Measurements from ENCODE around the gene SLC44A4. TPM values are rescaled to one million over a fixed set of nuclear protein-coding genes. Genes with fewer than 3 reads are reported as not detected.

SLC44A4 gene
- total and polyA plus RNA-seq, 9 of the 15 experiments (the other 6 are each of a cell fraction or from before 2014, with no cell fraction given): 7.9 to 18.6 (median 11.2) TPM

- CTCF ChIA-PET (ENCODE audit: low intra/inter-chr PET ratio): interaction anchor here (1.1 to 2.8 kb wide), 3 partner anchors 35 to 60 kb away, joined by 5 to 24 read pairs (median 10); partner anchors contain the start of gene VARS1
- in situ Hi-C loops (cut with MboI): no loop called here
- Histone ChIP-seq H3K36me3 (ENCODE audit: control insufficient read depth, insufficient read depth, low read length) (peaks cover 28% of the 10 kb centered on the region; the same call in 2 of the 3 replicates), H4K20me1 (replicated peaks; ENCODE audit: control insufficient read depth, insufficient read depth, low read length) (peaks cover 5% of the 10 kb centered on the region; the same call in 1 of the 2 replicates), H3K79me2 (ENCODE audit: control insufficient read depth, insufficient read depth, low read length) (peaks cover 62% of the 10 kb centered on the region), H3K4me1 (replicated peaks in 1 of 2; ENCODE audit: control insufficient read depth in 2 of 2, insufficient read depth in 2 of 2, low read length in 2 of 2) (peaks cover 30 to 51% of the 10 kb centered on the region in 2 experiments), H3K9me3 (replicated peaks; ENCODE audit: control insufficient read depth, insufficient read depth, low read depth, low read length) (no peaks in the 10 kb centered on the region), H2AFZ (ENCODE audit: low read depth, low read length) (no peak overlapping the region), H3K27ac (ENCODE audit: extremely low read depth, low read depth, low read length) (peak overlapping the region; percentile 66), H3K4me2 (ENCODE audit: insufficient read depth, low read length) (peak overlapping the region; percentile 77), H3K27me3 (ENCODE audit: control insufficient read depth in 2 of 2, insufficient read depth in 2 of 2, low read length in 2 of 2) (no peaks in the 10 kb centered on the region), H3K9me1 (ENCODE audit: control insufficient read depth, insufficient read depth, low read length) (no peaks in the 10 kb centered on the region), H3K4me3 (peak overlapping the region; percentile 52), H3K9ac (ENCODE audit: insufficient read depth in 1 of 2, low read depth in 2 of 2, low read length in 2 of 2) (peak overlapping the region; percentile 70 to 85)
- POLR2A ChIA-PET: interaction anchor here (0.6 to 13.1 kb wide), 44 partner anchors 9 to 1007 kb away, joined by 3 to 229 read pairs (median 4); partner anchors contain the start of genes BAG6, C6orf47, CLIC1 and DDAH2
- no peak for FAIRE-seq
- no peak for DNase-seq (ENCODE audit: extremely low read depth in 1 of 4, low spot score in 3 of 4)
- no TSS peak for BruUV-seq (replicated peaks)
- no peak for ATAC-seq
- 2% methylated on average over 6 of the region's 6 CpGs for WGBS (ENCODE audit: insufficient coverage, low coverage, missing lambda C conversion rate)
- intact Hi-C loops (cut with micrococcal nuclease): loop anchor here (1.0 to 2.0 kb wide), 3 partner anchors 59 to 151 kb away; no protein-coding TSS in a partner anchor
- TF ChIP-seq NELFE (IDR thresholded peaks at IDR 0.05; ENCODE audit: insufficient read depth, insufficient read length) (no peak), POLR2AphosphoS2 (IDR thresholded peaks at IDR 0.05; ENCODE audit: low read length) (peak; percentile 92; the same call in 1 of the 2 replicates), SRSF1 (IDR thresholded peaks at IDR 0.05; ENCODE audit: low read depth, low read length) (no peak), ZBTB40 (IDR thresholded peaks at IDR 0.05) (peak; percentile 4; the same call in 1 of the 2 replicates), ZBTB40 (CRISPR knock-in tag; IDR thresholded peaks at IDR 0.05) (no peak), POU5F1 (IDR thresholded peaks at IDR 0.05; ENCODE audit: borderline replicate concordance, low read depth, low read length, partially characterized antibody) (no peak), POLR2G (IDR thresholded peaks at IDR 0.05; ENCODE audit: low read depth, low read length) (0 out of 2 replicates have a peak, but pooled peaks have one; percentile 37), CEBPB (tag; IDR thresholded peaks at IDR 0.05) (0 out of 2 replicates have a peak, but pooled peaks have one; percentile 4), ZNF232 (CRISPR knock-in tag; IDR thresholded peaks at IDR 0.05) (no peak), PHTF2 (CRISPR knock-in tag; IDR thresholded peaks at IDR 0.05) (peak; percentile 90; the same call in 1 of the 2 replicates)
- TF ChIP-seq, protein P1, sequence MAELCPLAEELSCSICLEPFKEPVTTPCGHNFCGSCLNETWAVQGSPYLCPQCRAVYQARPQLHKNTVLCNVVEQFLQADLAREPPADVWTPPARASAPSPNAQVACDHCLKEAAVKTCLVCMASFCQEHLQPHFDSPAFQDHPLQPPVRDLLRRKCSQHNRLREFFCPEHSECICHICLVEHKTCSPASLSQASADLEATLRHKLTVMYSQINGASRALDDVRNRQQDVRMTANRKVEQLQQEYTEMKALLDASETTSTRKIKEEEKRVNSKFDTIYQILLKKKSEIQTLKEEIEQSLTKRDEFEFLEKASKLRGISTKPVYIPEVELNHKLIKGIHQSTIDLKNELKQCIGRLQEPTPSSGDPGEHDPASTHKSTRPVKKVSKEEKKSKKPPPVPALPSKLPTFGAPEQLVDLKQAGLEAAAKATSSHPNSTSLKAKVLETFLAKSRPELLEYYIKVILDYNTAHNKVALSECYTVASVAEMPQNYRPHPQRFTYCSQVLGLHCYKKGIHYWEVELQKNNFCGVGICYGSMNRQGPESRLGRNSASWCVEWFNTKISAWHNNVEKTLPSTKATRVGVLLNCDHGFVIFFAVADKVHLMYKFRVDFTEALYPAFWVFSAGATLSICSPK (IDR thresholded peaks at IDR 0.05; ENCODE audit: borderline replicate concordance): peak; percentile 76; the same call in 1 of the 2 replicates
Observed at GRCh38 chr6:31830886-31831335, 47.9 kb downstream of the SLC44A4 start.
